HepG2 (cell line): ENCODE measurements around the gene RELL2. TPM values are rescaled to one million over a fixed set of nuclear protein-coding genes. Genes with fewer than 3 reads are reported as not detected.

Experiments used
- ATAC-seq: fragments of 200-7000 bp; cut with Tn5 transposase; 3 replicates; pipeline ENCODE4 v1.9.1; 2020; ENCODE audit warnings: mild to moderate bottlenecking, moderate library complexity
- BruUV-seq: library from RNA; stranded (reverse); fragments of 400-500 nt; replicated peaks from 2 replicates; lab custom pipeline; 2021; lab: Mats Ljungman, UMichigan
- CTCF ChIA-PET: fragments of 300-600 bp; formaldehyde crosslinking; extraction: SDS; loops from one replicate; lab custom pipeline; 2021; ENCODE audit warnings: low total read pairs, inconsistent platforms, low intra/inter-chr PET ratio; lab: Yijun Ruan, JAX
- POLR2A ChIA-PET: fragments of 350-600 bp; sonication (Branson Sonifier 250); formaldehyde crosslinking; loops from one replicate; lab custom pipeline; 2020; ENCODE audit warnings: antibody characterized with exemption, inconsistent platforms; lab: Yijun Ruan, JAX
- DNase-seq: peaks from one replicate; pipeline ENCODE4 v3.0.0-alpha.2; 2015; ENCODE audit warnings: low spot score
- FAIRE-seq: peaks from 3 replicates; lab custom pipeline; 2011; peaks lifted over from hg19 to GRCh38; lab: Jason Lieb, UNC
- H2AFZ ChIP-seq: one replicate; pipeline ENCODE4 v1.6.1; 2011; ENCODE audit warnings: low read length, inconsistent platforms
- H3K27ac ChIP-seq: fragments of 300-600 bp; 3 replicates; pipeline ENCODE4 v1.8.0; 2011; ENCODE audit warnings: mixed run types, mild to moderate bottlenecking, mixed read lengths, low read length, inconsistent platforms; ENCODE audit not compliant: insufficient read depth; ENCODE audit errors: extremely low read length
- H3K27me3 ChIP-seq, 2 experiments: fragments of 200-600 bp in 1 of 2; 2 replicates in 1 of 2; 3 replicates in 1 of 2; pipeline versions ENCODE4 v1.6.0 to v1.8.0; 2011; ENCODE audit warnings: low read length in 2 of 2, mild to moderate bottlenecking in 2 of 2, moderate library complexity in 2 of 2, inconsistent platforms in 1 of 2; ENCODE audit not compliant: insufficient read depth in 2 of 2, control insufficient read depth in 1 of 2
- H3K36me3 ChIP-seq, 2 experiments: fragments of 200-600 bp in 1 of 2; replicated peaks in 1 of 2; 2 replicates in 1 of 2; 3 replicates in 1 of 2; pipeline versions ENCODE4 v1.5.1 to v1.8.0; 2011; ENCODE audit warnings: low read length in 2 of 2, inconsistent platforms in 1 of 2; ENCODE audit not compliant: insufficient read depth in 2 of 2, control insufficient read depth in 1 of 2
- H3K4me1 ChIP-seq: 2 replicates; pipeline ENCODE4 v1.5.1; 2012; ENCODE audit warnings: low read length, inconsistent platforms; ENCODE audit not compliant: insufficient read depth
- H3K4me2 ChIP-seq: 2 replicates; pipeline ENCODE4 v1.6.0; 2011; ENCODE audit warnings: low read depth, low read length, inconsistent platforms
- H3K4me3 ChIP-seq, 3 experiments: fragments of 200-600 bp in 1 of 3; sonication (generic), shearing (Covaris generic) in 1 of 3; replicated peaks in 1 of 3; 2 replicates each; pipeline ENCODE4 v1.5.1; 2011 to 2016; ENCODE audit warnings: low read length in 3 of 3, inconsistent platforms in 2 of 3, low read depth in 2 of 3, mild to moderate bottlenecking in 2 of 3, control low read depth in 1 of 3, mixed read lengths in 1 of 3; ENCODE audit not compliant: insufficient read depth in 1 of 3
- H3K79me2 ChIP-seq: one replicate; pipeline ENCODE4 v1.6.1; 2011; ENCODE audit warnings: low read length, inconsistent platforms; ENCODE audit not compliant: insufficient read depth
- H3K9ac ChIP-seq: 2 replicates; pipeline ENCODE4 v1.6.0; 2011; ENCODE audit warnings: mild to moderate bottlenecking, low read depth, low read length, inconsistent platforms; ENCODE audit not compliant: insufficient read depth
- H3K9me3 ChIP-seq: 2 replicates; pipeline ENCODE4 v1.5.1; 2012; ENCODE audit warnings: mild to moderate bottlenecking, low read length
- H4K20me1 ChIP-seq: 2 replicates; pipeline ENCODE4 v1.6.0; 2011; ENCODE audit warnings: inconsistent platforms, mild to moderate bottlenecking, low read length, moderate library complexity; ENCODE audit not compliant: insufficient read depth
- ATF4 ChIP-seq, 2 experiments: fragments of 450-650 bp in 1 of 2; sonication (generic) in 1 of 2; formaldehyde crosslinking; IDR thresholded peaks; 2 replicates each; pipeline versions ENCODE4 v1.5.0 to v1.8.0; 2020 to 2022; ENCODE audit warnings: mild to moderate bottlenecking in 1 of 2, missing genetic modification reagents in 1 of 2
- BHLHE40 ChIP-seq: IDR thresholded peaks from 2 replicates; pipeline ENCODE4 v1.6.1; 2011; ENCODE audit warnings: low read length, improper control_type of control experiment
- CEBPB ChIP-seq: IDR thresholded peaks from 2 replicates; pipeline ENCODE4 v1.6.1; 2011; ENCODE audit warnings: low read depth, low read length, improper control_type of control experiment, borderline replicate concordance
- CEBPG ChIP-seq: IDR thresholded peaks from 2 replicates; pipeline ENCODE4 v1.6.1; 2016
- FOSL2 ChIP-seq: sonication (generic); formaldehyde crosslinking; IDR thresholded peaks from 2 replicates; pipeline ENCODE4 v1.4.0; 2020; ENCODE audit warnings: missing genetic modification reagents
- HDAC6 ChIP-seq: fragments of 200-600 bp; sonication (generic); IDR thresholded peaks from 2 replicates; pipeline ENCODE4 v1.7.0; 2017; ENCODE audit warnings: mild to moderate bottlenecking, antibody characterized with exemption, low read length, low read depth
- HNF1B ChIP-seq: sonication (generic); formaldehyde crosslinking; IDR thresholded peaks from 2 replicates; pipeline ENCODE4 v1.5.1; 2020; ENCODE audit warnings: mild to moderate bottlenecking, moderate library complexity, missing genetic modification reagents
- MBD4 ChIP-seq: IDR thresholded peaks from 2 replicates; pipeline ENCODE4 v1.6.1; 2012; ENCODE audit warnings: low read length, inconsistent platforms, borderline replicate concordance
- MED13 ChIP-seq: sonication (generic); formaldehyde crosslinking; IDR thresholded peaks from 2 replicates; pipeline ENCODE4 v1.5.0; 2020; ENCODE audit warnings: missing genetic modification reagents
- RFX1 ChIP-seq: fragments of 450-650 bp; IDR thresholded peaks from 2 replicates; pipeline ENCODE4 v1.6.1; 2017
- RFX3 ChIP-seq: IDR thresholded peaks from 2 replicates; pipeline ENCODE4 v1.6.1; 2016; ENCODE audit warnings: missing biosample characterization, missing genetic modification reagents
- SAP130 ChIP-seq: IDR thresholded peaks from 2 replicates; pipeline ENCODE4 v1.6.1; 2016; ENCODE audit warnings: low read depth
- SIN3B ChIP-seq: fragments of 150-350 bp; IDR thresholded peaks from 2 replicates; pipeline ENCODE4 v1.6.1; 2014; ENCODE audit warnings: low read length
- TEAD3 ChIP-seq: optimal IDR thresholded peaks from 2 replicates; pipeline ENCODE3; 2016; ENCODE audit warnings: borderline replicate concordance
- TRIM22 ChIP-seq: fragments of 450-650 bp; IDR thresholded peaks from 2 replicates; pipeline ENCODE4 v1.6.1; 2017
- ZNF792 ChIP-seq: IDR thresholded peaks from 2 replicates; pipeline ENCODE4 v1.6.1; 2016
- WGBS: methylation state at CpG from one replicate; pipeline ENCODE4 v1.1.6; 2017; ENCODE audit warnings: low lambda C conversion rate; 5-methylcytosine and 5-hydroxymethylcytosine counted together
- in situ Hi-C: cut with HindIII; loops from 2 replicates; pipeline ENCODE4 v1.10.0; 2017; ENCODE audit warnings: low pct_unique_long_range_greater_than_20kb; ENCODE audit not compliant: extremely low pct_ligation_motif_present
- intact Hi-C: fragments of 100-400 bp; cut with micrococcal nuclease; formaldehyde crosslinking; loops from one replicate; pipeline ENCODE4 v1.10.0; 2022; ENCODE audit not compliant: unreplicated experiment
- polyA plus RNA-seq, 8 experiments: library from polyadenylated mRNA; depleted of rRNA in 3 of 8; stranded (reverse) in 7 of 8; unstranded in 1 of 8; fragments of >200 nt; fragmentation: Illumina TruSeq in 4 of 8; extraction: Trizol in 4 of 8; gene quantifications; 2 replicates each; pipeline versions ENCODE4 v1.2.1 to v1.2.3, GENCODE V29; 2011 to 2016; ENCODE audit warnings: low read depth in 4 of 8, missing spikeins in 1 of 8, mixed read lengths in 1 of 8; ENCODE audit not compliant: insufficient read depth in 1 of 8
- total RNA-seq, 5 experiments: library from RNA; depleted of rRNA; stranded (reverse); fragments of >200 nt; fragmentation: Illumina TruSeq; extraction: Trizol; gene quantifications; 2 replicates each; pipeline ENCODE4 v1.2.3, GENCODE V29; 2016; ENCODE audit warnings: low read depth in 1 of 5

RELL2 gene
- total and polyA plus RNA-seq, 2 of the 13 experiments (the other 11 are each of a cell fraction or from before 2014, with no cell fraction given), result 6.4 to 8.3 TPM

GRCh38 chr5:141603923-141604717 lies 32.7 kb upstream of the RELL2 start:
- H3K9ac ChIP-seq, result no peak overlapping the region
- H4K20me1 ChIP-seq, result no peaks in the 10 kb centered on the region; the same call in 1 of the 2 replicates
- H3K4me2 ChIP-seq, result peak overlapping the region; percentile 19; the same call in 1 of the 2 replicates
- ATAC-seq (peak; percentile 42), FAIRE-seq (no peak), DNase-seq (peak; percentile 68)
- CTCF ChIA-PET, result no interaction called here
- no TSS peak for BruUV-seq
- peak overlapping the region; percentile 38 for H3K27ac ChIP-seq
- H3K79me2 ChIP-seq, result peaks cover 91% of the 10 kb centered on the region
- POLR2A ChIA-PET, result interaction anchor here (0.8 to 1.1 kb wide), 2 partner anchors 12 to 33 kb away, joined by 3 to 5 read pairs; partner anchors contain the start of genes HDAC3 and RELL2
- H3K4me3 ChIP-seq, result no peak overlapping the region
- intact Hi-C loops (no loop called here), in situ Hi-C loops (no loop called here)
- peaks cover 72% of the 10 kb centered on the region for H3K4me1 ChIP-seq
- 35% methylated on average over 4 of the region's 6 CpGs for WGBS
- H3K9me3 ChIP-seq, result no peaks in the 10 kb centered on the region
- H3K36me3 ChIP-seq, result peaks cover 0 to 10% of the 10 kb centered on the region in 2 experiments; a peak in 2 of 5 replicates
- no peak overlapping the region for H2AFZ ChIP-seq
- H3K27me3 ChIP-seq, result no peaks in the 10 kb centered on the region
- TF ChIP-seq TRIM22 (no peak), ATF4 (CRISPR knock-in tag; IDR thresholded peaks at IDR 0.05) (0 out of 4 replicates have a peak, but pooled peaks of 1 of the 2 experiments have one; percentile 19), ZNF792 (CRISPR knock-in tag) (no peak), CEBPB (peak; percentile 21; the same call in 1 of the 2 replicates), FOSL2 (CRISPR knock-in tag) (peak; percentile 56), MED13 (CRISPR knock-in tag) (no peak), HDAC6 (no peak), BHLHE40 (no peak), MBD4 (no peak), CEBPG (peak; percentile 67), TEAD3 (peak; percentile 68), SIN3B (no peak), RFX1 (peak; percentile 57), RFX3 (0 out of 2 replicates have a peak, but pooled peaks have one; percentile 42), SAP130 (0 out of 2 replicates have a peak, but pooled peaks have one; percentile 12), HNF1B (no peak)
